ENCODE measurements around the gene AURKB. TPM values are rescaled to one million over a fixed set of nuclear protein-coding genes. Genes with fewer than 3 reads are reported as not detected.

The AURKB gene
- total and polyA plus RNA-seq, 2 of the 13 experiments (the other 11 are each of a cell fraction or from before 2014, with no cell fraction given) = 29.5 to 75.3 TPM

- TF ChIP-seq ATF5 (CRISPR knock-in tag; IDR thresholded peaks at IDR 0.05; ENCODE audit: low read depth) (0 out of 2 replicates have a peak, but pooled peaks have one; percentile 38), GABPA (IDR thresholded peaks at IDR 0.05; ENCODE audit: low read depth, low read length) (no peak), GABPA (CRISPR knock-in tag; IDR thresholded peaks at IDR 0.05; ENCODE audit: low read depth) (no peak), TBX2 (CRISPR knock-in tag; IDR thresholded peaks at IDR 0.05; ENCODE audit: borderline replicate concordance) (peak; percentile 66), ZNF432 (CRISPR knock-in tag; IDR thresholded peaks at IDR 0.05; ENCODE audit: borderline replicate concordance) (peak; percentile 52; the same call in 1 of the 2 replicates), NRL (CRISPR knock-in tag; IDR thresholded peaks at IDR 0.05; ENCODE audit: borderline replicate concordance) (no peak), HNF1B (CRISPR knock-in tag; IDR thresholded peaks at IDR 0.05) (0 out of 2 replicates have a peak, but pooled peaks have one; percentile 27), ZNF296 (CRISPR knock-in tag; conservative IDR thresholded peaks at IDR 0.05) (0 out of 2 replicates have a peak, but pooled peaks have one; percentile 49), ZNF737 (CRISPR knock-in tag; IDR thresholded peaks at IDR 0.05; ENCODE audit: borderline replicate concordance) (0 out of 2 replicates have a peak, but pooled peaks have one; percentile 65), MED1 (CRISPR knock-in tag; IDR thresholded peaks at IDR 0.05) (0 out of 2 replicates have a peak, but pooled peaks have one; percentile 1), RARG (CRISPR knock-in tag; IDR thresholded peaks at IDR 0.05; ENCODE audit: low read depth) (peak; percentile 93; the same call in 1 of the 2 replicates), ASH2L (IDR thresholded peaks at IDR 0.05; ENCODE audit: insufficient read length, low read depth, low read length) (peak; percentile 82), ATF7 (IDR thresholded peaks at IDR 0.05) (no peak), ATF7 (CRISPR knock-in tag; IDR thresholded peaks at IDR 0.05) (peak; percentile 69; the same call in 1 of the 2 replicates), ZFP82 (CRISPR knock-in tag; IDR thresholded peaks at IDR 0.05; ENCODE audit: borderline replicate concordance) (no peak), GLMP (CRISPR knock-in tag; IDR thresholded peaks at IDR 0.05; ENCODE audit: borderline replicate concordance) (0 out of 2 replicates have a peak, but pooled peaks have one; percentile 50), ZNF263 (CRISPR knock-in tag; IDR thresholded peaks at IDR 0.05) (0 out of 2 replicates have a peak, but pooled peaks have one; percentile 5), SUZ12 (IDR thresholded peaks at IDR 0.05; ENCODE audit: low read depth, low read length) (no peak), ZNF350 (CRISPR knock-in tag; IDR thresholded peaks at IDR 0.05; ENCODE audit: borderline replicate concordance, low read depth) (peak; percentile 15; the same call in 1 of the 2 replicates), SP140L (CRISPR knock-in tag; IDR thresholded peaks at IDR 0.05; ENCODE audit: borderline replicate concordance) (no peak), NR2C2 (CRISPR knock-in tag; IDR thresholded peaks at IDR 0.05; ENCODE audit: borderline replicate concordance) (peak; percentile 14; the same call in 1 of the 2 replicates), SOX13 (IDR thresholded peaks at IDR 0.05) (0 out of 2 replicates have a peak, but pooled peaks have one; percentile 37), SOX13 (CRISPR knock-in tag; conservative IDR thresholded peaks at IDR 0.05 in 1 of 2, IDR thresholded peaks at IDR 0.05 in 1 of 2) (no peak), ZFP91 (CRISPR knock-in tag; IDR thresholded peaks at IDR 0.05; ENCODE audit: borderline replicate concordance) (peak; percentile 61), PHF21A (CRISPR knock-in tag; IDR thresholded peaks at IDR 0.05) (peak; percentile 61; the same call in 1 of the 2 replicates), RBM22 (optimal IDR thresholded peaks at IDR 0.05; ENCODE audit: low read length) (no peak)
These were observed 24.0 kb downstream of the AURKB start (continued) for GRCh38 chr17:8186446-8186786.

Data from HepG2 (cell line).